IPS DF 6.9 (cell line): ENCODE data around the gene YTHDC1.

Source experiments
- DNase-seq: peaks from one replicate; pipeline ENCODE4 v3.0.0-alpha.2; 2013; ENCODE audit warnings: low read depth, low spot score
- H3K27ac ChIP-seq: one replicate; pipeline ENCODE4 v1.5.1; 2013; ENCODE audit warnings: low read length, control low read depth
- H3K27me3 ChIP-seq: 2 replicates; pipeline ENCODE4 v1.6.1; 2013; ENCODE audit warnings: mild to moderate bottlenecking, low read length; ENCODE audit not compliant: control insufficient read depth, insufficient read depth
- H3K36me3 ChIP-seq: 2 replicates; pipeline ENCODE4 v1.6.1; 2013; ENCODE audit warnings: low read length; ENCODE audit not compliant: control insufficient read depth, insufficient read depth
- H3K4me1 ChIP-seq: 2 replicates; pipeline ENCODE4 v1.6.1; 2013; ENCODE audit warnings: low read length; ENCODE audit not compliant: control insufficient read depth, insufficient read depth
- H3K4me3 ChIP-seq: 2 replicates; pipeline ENCODE4 v1.5.1; 2013; ENCODE audit warnings: mild to moderate bottlenecking, low read length
- H3K9me3 ChIP-seq: 2 replicates; pipeline ENCODE4 v1.6.1; 2013; ENCODE audit warnings: low read length, inconsistent platforms; ENCODE audit not compliant: control insufficient read depth, insufficient read depth
- WGBS: extraction: QIAGEN DNeasy Blood & Tissue Kit; methylation state at CpG from one replicate; pipeline ENCODE4 v1.1.7; 2013; ENCODE audit warnings: mixed read lengths, missing lambda C conversion rate; ENCODE audit not compliant: insufficient read length, insufficient coverage; 5-methylcytosine and 5-hydroxymethylcytosine counted together

Gene YTHDC1

DNA sequence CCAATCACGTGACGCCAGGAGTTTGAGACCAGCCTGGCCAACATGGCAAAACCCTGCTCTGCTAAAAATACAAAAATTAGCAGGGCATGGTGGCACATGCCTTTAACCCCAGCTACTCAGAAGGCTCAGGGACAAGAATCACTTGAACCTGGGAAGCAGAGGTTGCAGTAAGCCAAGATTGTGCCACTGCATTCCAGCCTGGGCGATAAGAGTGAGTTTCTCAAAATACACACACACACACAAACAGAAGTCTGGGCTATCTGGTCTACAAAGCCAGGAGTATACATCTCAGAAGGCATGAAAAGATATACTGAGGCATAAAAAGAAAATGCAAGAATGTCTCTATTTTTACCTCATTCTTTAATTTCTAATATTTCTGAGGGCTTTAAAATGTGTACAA lies 11.3 kb downstream of the YTHDC1 start:
- no peaks in the 10 kb centered on the region for H3K27me3 ChIP-seq
- no peak overlapping the region for H3K4me3 ChIP-seq
- no peaks in the 10 kb centered on the region for H3K9me3 ChIP-seq
- no CpG with 5 or more reads among the region's 3 CpGs for WGBS
- H3K36me3 ChIP-seq: peaks cover 5% of the 10 kb centered on the region; the same call in 1 of the 2 replicates
- no peak overlapping the region for H3K27ac ChIP-seq
- H3K4me1 ChIP-seq: peaks cover 3% of the 10 kb centered on the region; the same call in 1 of the 2 replicates
- DNase-seq: no peak

DNA sequence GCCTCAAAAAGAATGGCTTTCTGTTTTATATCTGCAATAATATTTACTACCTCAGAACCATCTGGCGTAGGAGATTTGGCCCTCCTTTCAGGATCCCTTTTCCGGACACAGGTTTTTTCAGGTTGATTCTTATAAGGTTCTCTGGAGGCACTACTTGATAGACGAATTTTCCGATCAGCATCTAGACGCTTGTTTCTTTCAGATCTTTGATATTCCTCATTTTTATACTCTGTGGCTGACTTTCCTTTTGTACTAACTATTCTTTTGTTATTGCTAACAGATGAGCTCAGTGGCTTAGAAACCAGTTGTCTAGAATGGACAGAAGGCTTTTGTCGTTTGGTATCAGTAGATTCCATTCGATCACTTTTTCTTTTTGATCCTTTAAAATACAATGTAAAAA lies 12.4 kb downstream of the YTHDC1 start:
- H3K27ac ChIP-seq: no peak overlapping the region
- H3K4me3 ChIP-seq: no peak overlapping the region
- no peaks in the 10 kb centered on the region for H3K27me3 ChIP-seq
- H3K36me3 ChIP-seq: peaks cover 5% of the 10 kb centered on the region; the same call in 1 of the 2 replicates
- DNase-seq: no peak
- H3K9me3 ChIP-seq: no peaks in the 10 kb centered on the region
- H3K4me1 ChIP-seq: peaks cover 3% of the 10 kb centered on the region; the same call in 1 of the 2 replicates
- no CpG with 5 or more reads among the region's 7 CpGs for WGBS

DNA sequence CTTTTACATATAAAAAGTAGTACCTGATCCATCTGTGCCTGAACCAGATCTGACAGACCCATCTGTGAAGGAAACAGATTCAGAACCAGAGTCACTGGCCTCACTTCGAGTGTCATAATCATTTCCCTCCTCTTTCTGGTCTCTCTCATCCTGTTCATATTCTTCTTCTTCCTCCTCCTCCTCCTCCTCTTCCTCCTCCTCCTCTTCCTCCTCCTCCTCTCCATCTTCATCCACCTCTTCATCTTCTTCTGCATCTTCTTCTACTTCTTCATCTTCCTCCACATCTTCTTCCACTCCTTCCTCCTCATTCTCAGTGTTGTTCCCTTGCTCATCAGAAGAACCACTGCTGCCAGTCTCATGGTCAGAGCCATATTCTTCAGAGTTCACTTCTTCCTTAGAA lies 12.9 kb downstream of the YTHDC1 start:
- Histone ChIP-seq H3K27me3 (no peaks in the 10 kb centered on the region), H3K4me3 (no peak overlapping the region), H3K9me3 (no peaks in the 10 kb centered on the region), H3K4me1 (0 out of 2 replicates have a peak, but pooled peaks cover under 1% of the 10 kb centered on the region), H3K36me3 (peaks cover 7% of the 10 kb centered on the region; the same call in 1 of the 2 replicates), H3K27ac (no peak overlapping the region)
- no CpG with 5 or more reads among the region's 1 CpG for WGBS
- DNase-seq: no peak

GRCh38 chr4:68336530-68336929 lies 13.4 kb downstream of the YTHDC1 start:
- H3K36me3 ChIP-seq: peaks cover 8% of the 10 kb centered on the region; the same call in 1 of the 2 replicates

GRCh38 chr4:68326141-68326540 lies 23.7 kb downstream of the YTHDC1 start:
- Histone ChIP-seq H3K4me1 (no peaks in the 10 kb centered on the region), H3K9me3 (no peaks in the 10 kb centered on the region), H3K4me3 (no peak overlapping the region), H3K27ac (no peak overlapping the region), H3K36me3 (peaks cover 7% of the 10 kb centered on the region; the same call in 1 of the 2 replicates), H3K27me3 (no peaks in the 10 kb centered on the region)
- WGBS: no CpG with 5 or more reads among the region's 1 CpG
- DNase-seq: no peak

More at GRCh38 chr4:68336530-68336929, 13.4 kb downstream of the YTHDC1 start:
- no peaks in the 10 kb centered on the region for H3K27me3 ChIP-seq
- H3K4me1 ChIP-seq: no peaks in the 10 kb centered on the region
- H3K9me3 ChIP-seq: no peaks in the 10 kb centered on the region
- no peak overlapping the region for H3K27ac ChIP-seq
- DNase-seq: no peak
- H3K4me3 ChIP-seq: no peak overlapping the region

- no peak for DNase-seq
- no peaks in the 10 kb centered on the region for H3K4me1 ChIP-seq
- WGBS: no CpG with 5 or more reads among the region's 4 CpGs
- H3K27me3 ChIP-seq: no peaks in the 10 kb centered on the region
- no peaks in the 10 kb centered on the region for H3K9me3 ChIP-seq
- H3K4me3 ChIP-seq: no peak overlapping the region
- no peak overlapping the region for H3K27ac ChIP-seq
- peaks cover 7% of the 10 kb centered on the region; the same call in 1 of the 2 replicates for H3K36me3 ChIP-seq
Measured at GRCh38 chr4:68324519-68325262, 25.2 kb downstream of the YTHDC1 start.

- H3K9me3 ChIP-seq: no peaks in the 10 kb centered on the region
- H3K27ac ChIP-seq: no peak overlapping the region
- no peaks in the 10 kb centered on the region for H3K4me1 ChIP-seq
- no CpG with 5 or more reads among the region's 1 CpG for WGBS
- peaks cover 4% of the 10 kb centered on the region; the same call in 1 of the 2 replicates for H3K36me3 ChIP-seq
- H3K4me3 ChIP-seq: no peak overlapping the region
- H3K27me3 ChIP-seq: no peaks in the 10 kb centered on the region
- DNase-seq: no peak
Measured at GRCh38 chr4:68319040-68319439, 30.9 kb downstream of the YTHDC1 start.

DNA sequence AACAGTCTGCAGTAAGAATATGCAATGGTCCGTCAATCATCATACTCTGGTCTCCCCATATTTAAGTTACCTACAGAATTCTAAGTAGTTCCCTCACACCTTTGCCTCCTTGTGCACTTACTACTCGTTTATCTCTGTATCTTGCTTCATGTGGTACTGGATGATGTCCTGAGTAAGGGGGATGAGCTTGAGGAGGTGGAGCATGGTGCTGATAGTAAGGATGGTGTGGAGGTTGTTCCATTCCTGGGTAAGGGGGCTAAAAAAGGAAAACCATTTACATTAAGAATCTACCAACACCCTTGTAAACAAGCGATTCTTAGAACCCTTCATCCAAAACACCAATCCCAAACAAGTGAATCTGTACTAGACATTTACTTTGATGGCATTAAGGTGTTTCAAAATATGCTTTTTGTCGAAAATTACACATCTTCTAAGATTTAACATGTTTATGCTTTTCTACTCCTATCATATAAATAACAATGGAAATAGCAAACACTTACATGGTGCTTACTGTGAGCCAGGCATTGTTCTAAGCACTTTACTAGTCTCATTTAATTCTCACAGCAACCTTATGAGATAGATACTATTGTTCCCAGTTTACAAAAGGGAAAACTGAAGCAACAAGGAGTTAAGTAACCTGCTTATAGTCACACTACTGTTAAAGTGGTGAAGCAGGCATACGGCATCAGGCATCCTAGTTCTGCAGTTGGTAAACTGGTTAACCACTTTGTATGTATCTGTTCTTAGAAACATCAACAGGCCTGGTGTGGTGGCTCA lies 33.5 kb downstream of the YTHDC1 start:
- no peaks in the 10 kb centered on the region for H3K4me1 ChIP-seq
- no peak overlapping the region for H3K27ac ChIP-seq
- H3K9me3 ChIP-seq: no peaks in the 10 kb centered on the region
- H3K4me3 ChIP-seq: no peak overlapping the region
- WGBS: no CpG with 5 or more reads among the region's 5 CpGs
- DNase-seq: no peak
- H3K36me3 ChIP-seq: no peaks in the 10 kb centered on the region; the same call in 1 of the 2 replicates
- no peaks in the 10 kb centered on the region for H3K27me3 ChIP-seq

DNA sequence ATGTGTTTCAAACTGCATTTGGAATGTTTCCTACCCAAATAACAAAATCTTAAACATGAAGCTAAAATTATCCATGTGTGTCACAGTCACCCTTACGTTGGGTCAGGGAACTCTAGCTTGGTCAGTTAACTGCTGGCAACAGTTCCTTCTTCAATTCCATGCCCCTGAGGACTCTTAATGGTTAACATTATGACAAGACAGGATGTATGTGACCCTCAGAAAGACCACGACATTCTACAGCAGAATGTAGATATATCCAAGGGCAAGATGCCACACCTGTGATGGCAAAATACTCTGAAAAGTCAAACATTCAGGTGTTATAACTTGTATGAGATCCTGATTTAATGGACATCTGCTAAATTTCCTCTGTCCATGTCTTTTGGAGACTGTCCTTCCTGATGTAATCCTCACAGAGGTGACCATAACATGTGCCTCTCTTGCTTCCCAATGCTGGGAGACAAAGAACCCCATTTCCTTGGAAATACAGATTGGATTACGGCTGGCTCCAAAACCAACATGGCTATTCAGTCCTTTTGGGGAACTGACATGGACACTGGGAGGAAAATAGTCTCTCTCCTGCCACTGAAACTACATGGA lies 39.1 kb downstream of the YTHDC1 start:
- Histone ChIP-seq H3K4me3 (no peak overlapping the region), H3K27ac (no peak overlapping the region), H3K27me3 (no peaks in the 10 kb centered on the region), H3K9me3 (no peaks in the 10 kb centered on the region), H3K36me3 (no peaks in the 10 kb centered on the region; the same call in 1 of the 2 replicates), H3K4me1 (no peaks in the 10 kb centered on the region)
- no CpG with 5 or more reads among the region's 3 CpGs for WGBS
- no peak for DNase-seq

GRCh38 chr4:68304731-68305130 lies 45.2 kb downstream of the YTHDC1 start:
- H3K27ac ChIP-seq: no peak overlapping the region
- H3K36me3 ChIP-seq: no peaks in the 10 kb centered on the region
- WGBS: no CpG with 5 or more reads among the region's 9 CpGs
- no peak overlapping the region for H3K4me3 ChIP-seq
- no peaks in the 10 kb centered on the region for H3K27me3 ChIP-seq
- no peaks in the 10 kb centered on the region for H3K4me1 ChIP-seq
- H3K9me3 ChIP-seq: no peaks in the 10 kb centered on the region
- no peak for DNase-seq
